A549 (cell line): ENCODE measurements around the gene DAZAP1.

Experiments
- CEBPB ChIP-seq, 2 experiments: fragments of >200 bp in 1 of 2; sonication (Bioruptor Twin) in 1 of 2; formaldehyde crosslinking in 1 of 2; IDR thresholded peaks; 2 replicates each; pipeline ENCODE4 v1.6.1; 2012 to 2016
- CTCF ChIP-seq: fragments of >200 bp; sonication (Bioruptor Twin); formaldehyde crosslinking; IDR thresholded peaks from 3 replicates; pipeline ENCODE4 v1.5.1; 2016
- JUN ChIP-seq, 2 experiments: fragments of >200 bp; sonication (Bioruptor Twin); formaldehyde crosslinking; IDR thresholded peaks; 2 replicates in 1 of 2; 3 replicates in 1 of 2; pipeline ENCODE4 v1.6.1; 2016 to 2017
- KDM1A ChIP-seq: fragments of 200-600 bp; sonication (generic); IDR thresholded peaks from 2 replicates; pipeline ENCODE4 v1.6.1; 2016; ENCODE audit warnings: low read depth, mild to moderate bottlenecking
- MAFK ChIP-seq: fragments of 450-650 bp; IDR thresholded peaks from 2 replicates; pipeline ENCODE4 v1.6.1; 2014; ENCODE audit not compliant: partially characterized antibody
- POLR2A ChIP-seq: IDR thresholded peaks from 2 replicates; pipeline ENCODE4 v1.6.1; 2012; ENCODE audit warnings: mild to moderate bottlenecking, low read length
- RARB ChIP-seq: fragments of 250-450 bp; sonication (Bioruptor Pico); IDR thresholded peaks from 2 replicates; pipeline ENCODE4 v1.8.0; 2021; ENCODE audit warnings: mild to moderate bottlenecking, moderate library complexity

- TF ChIP-seq RARB (no peak), POLR2A (no peak), JUN (IDR thresholded peaks at IDR 0.05) (no peak), CTCF (no peak), CEBPB (IDR thresholded peaks at IDR 0.05) (no peak), KDM1A (no peak), MAFK (no peak)
These were observed 27.2 kb downstream of the DAZAP1 start for GRCh38 chr19:1434577-1435060.
